PFSK-1 (cell line): ENCODE data around the gene LTBP1.

ENCODE experiments used
- FOXP2 ChIP-seq: optimal IDR thresholded peaks from 2 replicates; pipeline ENCODE3; 2011; ENCODE audit warnings: borderline replicate concordance, control low read depth, inconsistent platforms; ENCODE audit not compliant: insufficient read depth; ENCODE audit errors: extremely low read length, extremely low read depth
- POLR2AphosphoS5 ChIP-seq: IDR thresholded peaks from 2 replicates; pipeline ENCODE4 v1.6.1; 2012; ENCODE audit warnings: low read depth, mild to moderate bottlenecking, control low read depth, low read length, moderate library complexity
- SIN3A ChIP-seq: IDR thresholded peaks from 2 replicates; pipeline ENCODE4 v1.6.1; 2012; ENCODE audit warnings: mild to moderate bottlenecking, low read length, moderate library complexity, borderline replicate concordance; ENCODE audit not compliant: insufficient read depth
- TAF1 ChIP-seq: IDR thresholded peaks from 2 replicates; pipeline ENCODE4 v1.6.1; 2012; ENCODE audit warnings: low read length, control low read depth, borderline replicate concordance; ENCODE audit not compliant: insufficient read depth
- TF ChIP-seq, protein P1 (sequence below), 2 experiments: IDR thresholded peaks; 2 replicates each; pipeline versions ENCODE4 v1.6.1 to v1.8.0; 2011 to 2012; ENCODE audit warnings: low read depth in 2 of 2, low read length in 2 of 2, control low read depth in 1 of 2, inconsistent platforms in 1 of 2, mild to moderate bottlenecking in 1 of 2, moderate library complexity in 1 of 2; ENCODE audit not compliant: insufficient read depth in 1 of 2

The LTBP1 gene

DNA sequence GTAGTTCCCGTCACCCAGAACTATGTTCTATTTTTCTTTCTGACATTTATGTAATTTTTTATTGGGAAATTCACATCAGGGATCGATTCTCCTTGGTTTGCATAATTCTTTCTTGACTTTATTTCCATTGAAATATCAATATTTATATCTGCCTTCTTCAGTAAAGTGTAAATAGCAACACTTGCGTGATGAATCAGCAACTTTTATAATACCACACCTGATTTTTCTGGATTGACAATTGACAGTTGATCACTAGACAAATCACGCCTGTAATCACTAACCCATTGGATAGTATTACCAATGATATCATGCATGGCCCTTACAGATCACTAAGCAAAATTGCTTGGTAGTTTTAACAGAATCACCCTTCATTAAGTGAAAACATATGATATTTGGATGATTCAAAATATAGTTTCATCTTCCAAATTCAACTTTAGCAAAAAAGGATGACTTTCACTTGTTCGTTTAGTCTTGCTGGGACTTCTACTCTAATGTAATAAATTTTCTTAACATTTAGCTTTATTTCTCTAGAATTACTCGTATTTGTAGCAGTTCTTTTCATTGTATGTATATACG lies 390.7 kb downstream of the LTBP1 start:
- TF ChIP-seq SIN3A (no peak), TAF1 (no peak), POLR2AphosphoS5 (no peak), FOXP2 (no peak)
- TF ChIP-seq, protein P1, sequence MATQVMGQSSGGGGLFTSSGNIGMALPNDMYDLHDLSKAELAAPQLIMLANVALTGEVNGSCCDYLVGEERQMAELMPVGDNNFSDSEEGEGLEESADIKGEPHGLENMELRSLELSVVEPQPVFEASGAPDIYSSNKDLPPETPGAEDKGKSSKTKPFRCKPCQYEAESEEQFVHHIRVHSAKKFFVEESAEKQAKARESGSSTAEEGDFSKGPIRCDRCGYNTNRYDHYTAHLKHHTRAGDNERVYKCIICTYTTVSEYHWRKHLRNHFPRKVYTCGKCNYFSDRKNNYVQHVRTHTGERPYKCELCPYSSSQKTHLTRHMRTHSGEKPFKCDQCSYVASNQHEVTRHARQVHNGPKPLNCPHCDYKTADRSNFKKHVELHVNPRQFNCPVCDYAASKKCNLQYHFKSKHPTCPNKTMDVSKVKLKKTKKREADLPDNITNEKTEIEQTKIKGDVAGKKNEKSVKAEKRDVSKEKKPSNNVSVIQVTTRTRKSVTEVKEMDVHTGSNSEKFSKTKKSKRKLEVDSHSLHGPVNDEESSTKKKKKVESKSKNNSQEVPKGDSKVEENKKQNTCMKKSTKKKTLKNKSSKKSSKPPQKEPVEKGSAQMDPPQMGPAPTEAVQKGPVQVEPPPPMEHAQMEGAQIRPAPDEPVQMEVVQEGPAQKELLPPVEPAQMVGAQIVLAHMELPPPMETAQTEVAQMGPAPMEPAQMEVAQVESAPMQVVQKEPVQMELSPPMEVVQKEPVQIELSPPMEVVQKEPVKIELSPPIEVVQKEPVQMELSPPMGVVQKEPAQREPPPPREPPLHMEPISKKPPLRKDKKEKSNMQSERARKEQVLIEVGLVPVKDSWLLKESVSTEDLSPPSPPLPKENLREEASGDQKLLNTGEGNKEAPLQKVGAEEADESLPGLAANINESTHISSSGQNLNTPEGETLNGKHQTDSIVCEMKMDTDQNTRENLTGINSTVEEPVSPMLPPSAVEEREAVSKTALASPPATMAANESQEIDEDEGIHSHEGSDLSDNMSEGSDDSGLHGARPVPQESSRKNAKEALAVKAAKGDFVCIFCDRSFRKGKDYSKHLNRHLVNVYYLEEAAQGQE (IDR thresholded peaks at IDR 0.05; ENCODE audit: insufficient read depth in 1 of 2, low read depth in 2 of 2, low read length in 2 of 2), result no peak

DNA sequence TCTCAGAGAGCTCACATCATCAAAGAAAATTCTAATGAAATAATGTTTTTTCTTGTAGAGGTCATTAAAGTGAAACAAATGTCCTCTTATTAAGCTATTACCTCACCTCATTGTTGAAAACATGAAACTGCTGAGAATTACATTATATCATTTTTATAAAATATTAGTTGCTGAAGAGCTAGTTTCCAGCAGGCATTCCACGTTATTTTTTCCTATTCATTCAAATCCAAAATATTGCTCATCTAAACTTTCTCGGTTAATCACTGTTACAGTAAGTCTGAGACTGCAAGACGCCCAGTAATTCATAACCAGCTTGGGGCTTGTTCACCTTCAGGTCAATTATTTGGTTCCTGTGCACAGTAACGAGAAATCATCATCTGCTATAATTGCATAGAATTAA lies 391.2 kb downstream of the LTBP1 start:
- TF ChIP-seq SIN3A (no peak), POLR2AphosphoS5 (no peak), FOXP2 (no peak), TAF1 (no peak)
- TF ChIP-seq, protein P1 (IDR thresholded peaks at IDR 0.05; ENCODE audit: insufficient read depth in 1 of 2, low read depth in 2 of 2, low read length in 2 of 2), result no peak

DNA sequence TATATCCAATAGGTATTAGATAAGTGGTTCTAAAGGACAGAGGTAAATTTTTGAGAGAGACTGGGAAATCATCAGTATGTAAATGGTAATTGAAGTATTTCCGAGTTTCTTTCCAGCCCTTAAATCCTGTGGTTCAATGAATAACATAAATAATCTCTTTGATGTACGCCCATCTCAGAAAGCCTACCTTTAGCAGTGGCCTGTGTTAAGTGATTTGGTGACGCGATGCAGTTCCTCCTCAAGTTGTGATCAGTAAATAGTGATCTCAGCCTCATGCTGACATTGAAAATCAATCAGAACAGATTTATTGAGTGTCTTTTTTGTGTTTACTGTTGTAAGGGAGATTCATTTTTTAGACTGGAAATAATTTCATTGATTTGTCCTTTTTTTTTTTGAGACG lies 392.5 kb downstream of the LTBP1 start:
- no peak for TF ChIP-seq TAF1
- no peak for TF ChIP-seq POLR2AphosphoS5
- TF ChIP-seq, protein P1 (IDR thresholded peaks at IDR 0.05; ENCODE audit: insufficient read depth in 1 of 2, low read depth in 2 of 2, low read length in 2 of 2), result no peak
- no peak for TF ChIP-seq FOXP2
- no peak for TF ChIP-seq SIN3A

DNA sequence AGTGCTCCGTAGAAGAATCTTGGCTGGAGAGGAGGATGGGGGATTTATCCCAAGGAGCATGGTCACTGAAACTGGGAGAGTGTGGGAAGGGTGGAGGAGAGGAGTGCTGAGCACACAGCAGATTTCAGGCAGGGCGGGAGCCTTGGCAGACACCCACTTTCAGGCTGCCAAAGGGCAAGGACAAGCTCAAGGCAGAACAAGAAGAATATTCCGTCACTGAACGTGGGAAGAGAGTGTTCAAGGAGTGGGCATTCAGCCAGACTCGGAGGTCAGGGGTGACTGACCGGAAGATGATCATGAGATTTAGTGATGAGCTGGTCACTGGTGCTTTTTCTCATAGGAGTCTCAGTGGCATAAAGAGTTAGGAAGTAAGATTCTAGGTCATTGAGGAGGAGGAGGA lies 393.5 kb downstream of the LTBP1 start:
- TF ChIP-seq SIN3A, result no peak
- no peak for TF ChIP-seq POLR2AphosphoS5
- no peak for TF ChIP-seq FOXP2
- no peak for TF ChIP-seq TAF1
- TF ChIP-seq, protein P1 (IDR thresholded peaks at IDR 0.05; ENCODE audit: insufficient read depth in 1 of 2, low read depth in 2 of 2, low read length in 2 of 2), result no peak

DNA sequence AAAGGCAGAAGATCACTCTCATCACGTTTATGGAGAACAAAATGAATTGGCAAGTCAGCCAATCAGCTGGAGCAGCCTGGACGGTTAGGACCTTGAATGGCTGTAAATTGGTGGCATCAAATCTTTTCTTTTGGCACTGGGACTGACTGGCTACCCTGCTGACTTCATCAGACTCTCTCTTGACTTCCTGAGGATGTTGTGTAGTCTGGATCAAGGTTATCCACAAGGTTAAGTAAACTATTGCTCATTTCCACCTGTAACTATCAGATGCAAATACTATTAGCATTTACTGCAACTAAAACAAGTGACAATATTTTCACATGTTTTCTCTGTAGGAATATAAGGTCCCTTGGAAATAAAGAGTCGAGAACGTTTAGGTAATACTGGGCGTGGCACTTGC lies 395.4 kb downstream of the LTBP1 start:
- no peak for TF ChIP-seq POLR2AphosphoS5
- no peak for TF ChIP-seq SIN3A
- no peak for TF ChIP-seq TAF1
- TF ChIP-seq, protein P1 (IDR thresholded peaks at IDR 0.05; ENCODE audit: insufficient read depth in 1 of 2, low read depth in 2 of 2, low read length in 2 of 2), result no peak
- no peak for TF ChIP-seq FOXP2
